Fibroblast of lung (primary cell): ENCODE data around the gene REPS2.

Source experiments
- EZH2 ChIP-seq: IDR thresholded peaks from 2 replicates; pipeline ENCODE4 v1.5.1; 2012; ENCODE audit warnings: low read length, control low read depth, mild to moderate bottlenecking; ENCODE audit errors: missing control alignments
- TF ChIP-seq, protein P1 (sequence below), 2 donors: IDR thresholded peaks in 1 of 2; conservative IDR thresholded peaks in 1 of 2; 1 replicate in 1 of 2; 2 replicates in 1 of 2; pipeline ENCODE4 v1.5.1; 2011 to 2012; ENCODE audit warnings: low read length in 2 of 2, control low read depth in 1 of 2, inconsistent platforms in 1 of 2, low read depth in 1 of 2, mild to moderate bottlenecking in 1 of 2

DNA sequence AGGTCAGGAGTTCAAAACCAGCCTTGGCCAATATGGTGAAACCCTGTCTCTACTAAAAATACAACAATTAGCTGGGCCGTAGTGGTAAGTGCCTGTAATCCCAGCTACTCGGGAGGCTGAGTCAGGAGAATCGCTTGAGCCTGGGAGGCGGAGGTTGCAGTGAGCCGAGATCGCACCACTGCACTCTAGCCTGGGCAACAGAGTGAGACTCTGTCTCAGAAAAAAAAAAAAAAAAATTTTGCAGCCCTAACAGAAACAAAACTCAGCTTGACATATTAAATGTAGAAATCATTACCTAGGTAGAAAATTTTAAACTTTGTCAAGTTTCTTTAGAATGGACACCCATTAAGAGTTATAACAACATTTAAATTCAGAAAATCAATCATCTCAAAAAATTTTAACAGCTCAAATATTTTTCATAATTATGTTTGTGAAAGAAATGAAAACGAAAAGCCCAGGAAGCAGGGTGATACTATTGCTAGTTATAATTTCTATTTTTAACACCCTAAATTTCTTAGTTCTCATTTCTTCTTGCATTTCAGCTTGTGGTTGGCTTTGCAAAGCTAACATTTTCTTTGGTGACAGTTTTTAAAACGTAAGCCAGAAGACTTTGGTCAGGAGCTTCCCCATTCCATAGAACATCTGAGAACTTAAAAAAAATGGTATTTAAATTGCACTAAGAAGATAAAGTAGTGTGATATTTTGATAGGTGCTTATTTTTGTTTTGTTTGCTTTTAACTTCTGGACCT, 43.0 kb upstream of the REPS2 start:
- TF ChIP-seq, protein P1, sequence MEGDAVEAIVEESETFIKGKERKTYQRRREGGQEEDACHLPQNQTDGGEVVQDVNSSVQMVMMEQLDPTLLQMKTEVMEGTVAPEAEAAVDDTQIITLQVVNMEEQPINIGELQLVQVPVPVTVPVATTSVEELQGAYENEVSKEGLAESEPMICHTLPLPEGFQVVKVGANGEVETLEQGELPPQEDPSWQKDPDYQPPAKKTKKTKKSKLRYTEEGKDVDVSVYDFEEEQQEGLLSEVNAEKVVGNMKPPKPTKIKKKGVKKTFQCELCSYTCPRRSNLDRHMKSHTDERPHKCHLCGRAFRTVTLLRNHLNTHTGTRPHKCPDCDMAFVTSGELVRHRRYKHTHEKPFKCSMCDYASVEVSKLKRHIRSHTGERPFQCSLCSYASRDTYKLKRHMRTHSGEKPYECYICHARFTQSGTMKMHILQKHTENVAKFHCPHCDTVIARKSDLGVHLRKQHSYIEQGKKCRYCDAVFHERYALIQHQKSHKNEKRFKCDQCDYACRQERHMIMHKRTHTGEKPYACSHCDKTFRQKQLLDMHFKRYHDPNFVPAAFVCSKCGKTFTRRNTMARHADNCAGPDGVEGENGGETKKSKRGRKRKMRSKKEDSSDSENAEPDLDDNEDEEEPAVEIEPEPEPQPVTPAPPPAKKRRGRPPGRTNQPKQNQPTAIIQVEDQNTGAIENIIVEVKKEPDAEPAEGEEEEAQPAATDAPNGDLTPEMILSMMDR (conservative IDR thresholded peaks at IDR 0.05 in 1 of 2, IDR thresholded peaks at IDR 0.05 in 1 of 2; ENCODE audit: low read depth in 1 of 2, low read length in 2 of 2) = no peak
- no peak for TF ChIP-seq EZH2
